Cerebellar nuclear complex (tissue), 1 donor: Measurements from ENCODE around the gene BSND.
A peak's percentile ranks its signal among the peaks of the same experiment; 100 is the strongest.

Source experiments
- DNase-seq, 2 experiments: peaks; one replicate each; lab custom pipeline; 2025; lab: John Stamatoyannopoulos, UW

BSND gene

GRCh38 chr1:55047611-55048010 lies 48.9 kb downstream of the BSND start:
- no peak for DNase-seq

- DNase-seq = no peak
Observed at GRCh38 chr1:55048453-55049270, 49.9 kb downstream of the BSND start.

- no peak for DNase-seq
Observed at GRCh38 chr1:55049271-55049913, 50.7 kb downstream of the BSND start.

GRCh38 chr1:55049914-55050278 lies 51.2 kb downstream of the BSND start:
- peak in 1 of 2 experiments; percentile 57 for DNase-seq

GRCh38 chr1:55050283-55050682 lies 51.5 kb downstream of the BSND start:
- no peak for DNase-seq

- no peak for DNase-seq
Observed at GRCh38 chr1:55051169-55051568, 52.4 kb downstream of the BSND start.

- no peak for DNase-seq
Observed at GRCh38 chr1:55051621-55052020, 52.9 kb downstream of the BSND start.

GRCh38 chr1:55052221-55053142 lies 53.7 kb downstream of the BSND start:
- DNase-seq = no peak

- DNase-seq = no peak
Observed at GRCh38 chr1:55053265-55053954, 54.7 kb downstream of the BSND start.

GRCh38 chr1:55054396-55054795 lies 55.7 kb downstream of the BSND start:
- DNase-seq = no peak

- DNase-seq = no peak
Observed at GRCh38 chr1:55055084-55055882, 56.5 kb downstream of the BSND start.

- DNase-seq = no peak
Observed at GRCh38 chr1:55055951-55056631, 57.4 kb downstream of the BSND start.

- DNase-seq = no peak
Observed at GRCh38 chr1:55056632-55056992, 57.9 kb downstream of the BSND start.

GRCh38 chr1:55057270-55057955 lies 58.7 kb downstream of the BSND start:
- no peak for DNase-seq

GRCh38 chr1:55057956-55058298 lies 59.2 kb downstream of the BSND start:
- no peak for DNase-seq

GRCh38 chr1:55059302-55060132 lies 60.8 kb downstream of the BSND start:
- no peak for DNase-seq

- DNase-seq = no peak
Observed at GRCh38 chr1:55060133-55060999, 61.6 kb downstream of the BSND start.
